ENCODE data around the gene ATXN3L.

GRCh38 chrX:13330446-13330845, 10.6 kb upstream of the ATXN3L start:
- TF ChIP-seq, protein P1, sequence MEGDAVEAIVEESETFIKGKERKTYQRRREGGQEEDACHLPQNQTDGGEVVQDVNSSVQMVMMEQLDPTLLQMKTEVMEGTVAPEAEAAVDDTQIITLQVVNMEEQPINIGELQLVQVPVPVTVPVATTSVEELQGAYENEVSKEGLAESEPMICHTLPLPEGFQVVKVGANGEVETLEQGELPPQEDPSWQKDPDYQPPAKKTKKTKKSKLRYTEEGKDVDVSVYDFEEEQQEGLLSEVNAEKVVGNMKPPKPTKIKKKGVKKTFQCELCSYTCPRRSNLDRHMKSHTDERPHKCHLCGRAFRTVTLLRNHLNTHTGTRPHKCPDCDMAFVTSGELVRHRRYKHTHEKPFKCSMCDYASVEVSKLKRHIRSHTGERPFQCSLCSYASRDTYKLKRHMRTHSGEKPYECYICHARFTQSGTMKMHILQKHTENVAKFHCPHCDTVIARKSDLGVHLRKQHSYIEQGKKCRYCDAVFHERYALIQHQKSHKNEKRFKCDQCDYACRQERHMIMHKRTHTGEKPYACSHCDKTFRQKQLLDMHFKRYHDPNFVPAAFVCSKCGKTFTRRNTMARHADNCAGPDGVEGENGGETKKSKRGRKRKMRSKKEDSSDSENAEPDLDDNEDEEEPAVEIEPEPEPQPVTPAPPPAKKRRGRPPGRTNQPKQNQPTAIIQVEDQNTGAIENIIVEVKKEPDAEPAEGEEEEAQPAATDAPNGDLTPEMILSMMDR (IDR thresholded peaks at IDR 0.05; ENCODE audit: low read depth, low read length, missing input control): no peak
- TF ChIP-seq TAF1 (conservative IDR thresholded peaks at IDR 0.05): no peak

Data from liver (tissue), 3 donors.